A673 (cell line): ENCODE measurements around the gene MST1. TPM values are rescaled to one million over a fixed set of nuclear protein-coding genes. Genes with fewer than 3 reads are reported as not detected.
A peak's percentile ranks its signal among the peaks of the same experiment; 100 is the strongest.

ENCODE experiments used
- Bru-seq: library from RNA; stranded (reverse); fragments of 400-500 nt; gene quantifications from one replicate; lab custom pipeline; 2021; lab: Mats Ljungman, UMichigan
- BruChase-seq, 2 experiments: library from RNA; stranded (reverse); fragments of 400-500 nt; gene quantifications; one replicate each; lab custom pipeline; 2021; lab: Mats Ljungman, UMichigan
- BruUV-seq: library from RNA; stranded (reverse); fragments of 400-500 nt; replicated peaks from 2 replicates; lab custom pipeline; 2021; lab: Mats Ljungman, UMichigan
- CTCF ChIA-PET: fragments of 300-600 bp; sonication (Branson Sonifier 250); formaldehyde crosslinking; loops from one replicate; lab custom pipeline; 2022; ENCODE audit warnings: antibody characterized with exemption; lab: Charles Lee
- POLR2A ChIA-PET: fragments of 300-600 bp; sonication (Branson Sonifier 250); formaldehyde crosslinking; loops from one replicate; lab custom pipeline; 2022; ENCODE audit warnings: antibody characterized with exemption; ENCODE audit not compliant: low non-redundant PET; lab: Charles Lee
- DNase-seq: peaks from one replicate; pipeline ENCODE4 v3.0.0-alpha.2; 2015; ENCODE audit warnings: low spot score
- H3K27ac ChIP-seq: fragments of 200-600 bp; sonication (generic); 2 replicates; pipeline ENCODE4 v1.5.1; 2016; ENCODE audit warnings: mixed run types, low read depth, mild to moderate bottlenecking, mixed read lengths, antibody characterized with exemption, low read length; ENCODE audit not compliant: poor library complexity, severe bottlenecking
- H3K27me3 ChIP-seq: fragments of 200-600 bp; sonication (generic); replicated peaks from 2 replicates; pipeline ENCODE4 v1.6.1; 2017; ENCODE audit warnings: mixed run types, low read depth, mild to moderate bottlenecking, mixed read lengths, antibody characterized with exemption, low read length; ENCODE audit not compliant: insufficient read depth, poor library complexity
- H3K36me3 ChIP-seq: fragments of 200-600 bp; sonication (generic); 2 replicates; pipeline ENCODE4 v1.6.1; 2016; ENCODE audit warnings: mixed run types, mild to moderate bottlenecking, mixed read lengths, antibody characterized with exemption, low read length; ENCODE audit not compliant: insufficient read depth, poor library complexity, severe bottlenecking
- H3K4me1 ChIP-seq: fragments of 200-600 bp; sonication (generic); 2 replicates; pipeline ENCODE4 v1.6.1; 2017; ENCODE audit warnings: mixed run types, mild to moderate bottlenecking, mixed read lengths, antibody characterized with exemption, low read length; ENCODE audit not compliant: insufficient read depth, poor library complexity, severe bottlenecking
- H3K4me3 ChIP-seq: fragments of 200-600 bp; sonication (generic); 2 replicates; pipeline ENCODE4 v1.5.1; 2016; ENCODE audit warnings: low read depth, mixed run types, mild to moderate bottlenecking, mixed read lengths, low read length; ENCODE audit not compliant: poor library complexity, severe bottlenecking
- H3K9me3 ChIP-seq: fragments of 200-600 bp; sonication (generic); 2 replicates; pipeline ENCODE4 v1.6.1; 2016; ENCODE audit warnings: mixed run types, low read depth, mild to moderate bottlenecking, mixed read lengths, antibody characterized with exemption, low read length; ENCODE audit not compliant: poor library complexity, severe bottlenecking
- EZH2 ChIP-seq: fragments of 200-600 bp; sonication (generic); IDR thresholded peaks from 2 replicates; pipeline ENCODE4 v1.6.1; 2017; ENCODE audit warnings: borderline replicate concordance, low read depth, mild to moderate bottlenecking, mixed read lengths, antibody characterized with exemption, low read length; ENCODE audit not compliant: poor library complexity, severe bottlenecking
- intact Hi-C: fragments of 100-400 bp; cut with micrococcal nuclease; formaldehyde crosslinking; loops from one replicate; pipeline ENCODE4 v1.10.0; 2022; ENCODE audit not compliant: unreplicated experiment
- long read RNA-seq: library from polyadenylated mRNA; stranded (forward); transcript quantifications from one replicate; pipeline ENCODE4 v2.0.0, GENCODE V29; 2022
- total RNA-seq: library from RNA; stranded (reverse); gene quantifications from 2 replicates; pipeline ENCODE4 v1.2.3, GENCODE V29; 2021
- TF ChIP-seq, protein P1 (sequence below): fragments of 300-800, 200-600 bp; sonication (generic); conservative IDR thresholded peaks from 2 replicates; pipeline ENCODE4 v1.5.1; 2017; ENCODE audit warnings: low read depth, mild to moderate bottlenecking, antibody characterized with exemption, low read length, moderate library complexity, mixed read lengths

MST1 gene
- 3.7 and 4.5 TPM in 2 replicates for total RNA-seq
- Bru-seq, nascent RNA: percentile 24 among the genes with signal in this experiment
- BruChase-seq, experiment 1, labeled RNA remaining after a 2-hour chase: percentile 13 among the genes with signal in this experiment
- BruChase-seq, experiment 2, labeled RNA remaining after a 6-hour chase: percentile 27 among the genes with signal in this experiment
- long read RNA-seq, partial matches to known transcripts: 0 of 1 reads
- long read RNA-seq, other reads (novel, unspliced or antisense): 1 of 1 reads

DNA sequence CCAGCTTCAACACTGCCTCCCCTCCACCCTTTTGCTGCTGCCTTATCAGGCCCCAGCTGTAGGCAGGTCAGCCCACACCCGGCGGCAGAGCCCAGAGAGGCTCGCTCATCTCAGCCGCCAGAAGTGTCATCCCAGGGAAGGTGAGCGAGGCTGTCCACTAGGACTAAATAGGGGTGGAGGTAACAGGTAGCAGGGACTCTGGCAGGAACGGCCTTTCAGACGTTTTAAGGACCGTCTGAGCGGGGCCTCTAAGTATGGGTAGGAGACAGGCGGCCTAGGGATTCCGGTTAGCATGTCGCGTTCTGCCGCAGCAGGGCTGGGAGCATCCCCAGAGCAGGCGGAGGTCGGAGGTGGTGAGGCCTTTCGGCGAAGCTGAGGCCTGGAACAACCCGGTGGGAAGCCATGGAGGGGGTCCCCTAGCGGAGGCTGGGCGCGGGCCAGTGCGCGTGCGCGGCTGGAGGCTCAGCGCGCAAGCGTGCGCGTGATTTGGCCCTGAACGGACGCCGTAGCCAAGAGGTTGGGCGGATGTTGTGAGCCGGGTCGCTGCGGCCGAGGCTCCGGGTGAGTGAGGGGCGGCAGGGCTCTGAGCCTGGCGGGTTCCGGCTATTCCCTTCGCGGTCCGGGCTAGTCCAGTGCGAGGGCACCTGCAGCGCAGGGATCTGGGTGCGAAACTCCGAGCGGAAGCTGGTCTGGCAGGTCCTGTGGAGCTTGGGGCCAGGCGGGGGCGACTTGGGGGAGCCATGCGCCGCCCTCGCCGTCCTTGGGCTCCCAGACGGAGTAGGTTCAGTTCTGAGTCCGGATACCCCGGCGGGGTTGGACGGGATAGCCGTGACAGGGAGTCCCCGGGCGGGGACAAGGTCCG, at the start of gene MST1, which contains the start of gene RNF123:
Gene MST1 (minus strand): TSS at position 429 of the 862 bp plus-strand sequence. CDS start 783 bp downstream, outside the sequence.
Gene RNF123 (plus strand): TSS at position 512 of the 862 bp plus-strand sequence. CDS start 1,609 bp downstream, outside the sequence.
- no peaks in the 10 kb centered on the region for H3K9me3 ChIP-seq
- TF ChIP-seq, protein P1, sequence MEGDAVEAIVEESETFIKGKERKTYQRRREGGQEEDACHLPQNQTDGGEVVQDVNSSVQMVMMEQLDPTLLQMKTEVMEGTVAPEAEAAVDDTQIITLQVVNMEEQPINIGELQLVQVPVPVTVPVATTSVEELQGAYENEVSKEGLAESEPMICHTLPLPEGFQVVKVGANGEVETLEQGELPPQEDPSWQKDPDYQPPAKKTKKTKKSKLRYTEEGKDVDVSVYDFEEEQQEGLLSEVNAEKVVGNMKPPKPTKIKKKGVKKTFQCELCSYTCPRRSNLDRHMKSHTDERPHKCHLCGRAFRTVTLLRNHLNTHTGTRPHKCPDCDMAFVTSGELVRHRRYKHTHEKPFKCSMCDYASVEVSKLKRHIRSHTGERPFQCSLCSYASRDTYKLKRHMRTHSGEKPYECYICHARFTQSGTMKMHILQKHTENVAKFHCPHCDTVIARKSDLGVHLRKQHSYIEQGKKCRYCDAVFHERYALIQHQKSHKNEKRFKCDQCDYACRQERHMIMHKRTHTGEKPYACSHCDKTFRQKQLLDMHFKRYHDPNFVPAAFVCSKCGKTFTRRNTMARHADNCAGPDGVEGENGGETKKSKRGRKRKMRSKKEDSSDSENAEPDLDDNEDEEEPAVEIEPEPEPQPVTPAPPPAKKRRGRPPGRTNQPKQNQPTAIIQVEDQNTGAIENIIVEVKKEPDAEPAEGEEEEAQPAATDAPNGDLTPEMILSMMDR: no peak
- no peak for TF ChIP-seq EZH2
- H3K27me3 ChIP-seq: no peaks in the 10 kb centered on the region
- ChIA-PET POLR2A (no interaction called here), CTCF (no interaction called here)
- H3K4me3 ChIP-seq: peak within 1 kb of the TSS; percentile 82
- peak within 1 kb of the TSS; percentile 82 for H3K27ac ChIP-seq
- intact Hi-C loops: no loop called here
- TSS peak; percentile 69 for BruUV-seq
- H3K4me1 ChIP-seq: no peaks in the 10 kb centered on the region
- peak; percentile 84 for DNase-seq
- H3K36me3 ChIP-seq: no peaks in the 10 kb centered on the region

DNA sequence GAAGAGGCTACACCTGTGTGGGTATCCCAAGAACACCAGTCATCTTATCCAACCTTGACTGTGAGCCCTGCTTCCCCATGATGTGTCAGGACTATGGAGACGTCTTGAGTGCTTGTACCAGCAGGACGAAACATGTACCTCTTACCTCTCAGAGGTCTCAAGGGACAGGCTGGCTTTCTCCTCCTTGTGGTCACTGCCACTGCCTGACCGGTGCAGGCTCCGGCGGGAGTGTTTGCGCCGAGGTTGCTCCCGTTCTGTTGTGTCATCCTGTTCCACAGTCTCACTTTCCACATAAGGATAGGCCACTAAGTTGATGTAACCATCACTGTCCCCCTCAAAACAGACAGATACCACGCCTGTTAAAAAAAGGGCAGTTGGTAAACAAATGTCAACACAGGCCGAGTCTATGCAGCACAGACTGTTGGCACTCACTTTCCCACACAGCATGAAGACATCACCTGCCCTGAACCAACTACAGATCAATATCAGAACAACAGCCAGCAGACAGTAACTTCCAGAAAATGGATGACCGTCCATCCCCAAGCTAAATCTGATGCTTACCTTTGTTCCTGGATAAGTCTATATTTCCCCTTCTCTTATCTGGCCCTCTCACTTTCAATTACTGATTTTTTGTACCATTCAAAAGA, 48.9 kb upstream of the MST1 start:
- H3K4me1 ChIP-seq: no peaks in the 10 kb centered on the region
- H3K4me3 ChIP-seq: no peak overlapping the region
- CTCF ChIA-PET: no interaction called here
- POLR2A ChIA-PET: no interaction called here
- intact Hi-C loops: no loop called here
- H3K9me3 ChIP-seq: no peaks in the 10 kb centered on the region
- no TSS peak for BruUV-seq
- no peak for DNase-seq
- no peaks in the 10 kb centered on the region for H3K36me3 ChIP-seq
- no peak overlapping the region for H3K27ac ChIP-seq
- TF ChIP-seq, protein P1: no peak
- no peak for TF ChIP-seq EZH2
- H3K27me3 ChIP-seq: no peaks in the 10 kb centered on the region

DNA sequence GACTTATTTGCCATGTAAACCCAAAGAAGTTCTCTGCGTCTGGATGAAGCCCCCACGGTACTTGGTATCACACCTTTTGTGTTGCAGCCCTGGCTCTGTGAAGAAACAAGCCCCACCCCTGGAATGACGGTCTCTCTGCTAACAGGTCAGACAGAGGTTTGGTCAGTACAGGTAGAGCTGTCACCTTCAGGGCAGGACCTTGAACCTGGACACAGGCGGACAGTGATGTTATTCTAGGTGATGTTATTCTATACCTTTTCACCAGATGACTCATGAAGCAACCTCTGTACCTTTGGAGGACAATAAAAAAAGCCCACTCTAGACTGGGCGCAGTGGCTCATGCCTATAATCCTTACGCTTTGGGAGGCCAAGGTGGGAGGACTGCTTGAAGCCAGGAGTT, 45.5 kb upstream of the MST1 start:
- Histone ChIP-seq H3K36me3 (no peaks in the 10 kb centered on the region), H3K27me3 (no peaks in the 10 kb centered on the region), H3K9me3 (no peaks in the 10 kb centered on the region), H3K4me3 (no peak overlapping the region), H3K4me1 (no peaks in the 10 kb centered on the region), H3K27ac (no peak overlapping the region)
- TF ChIP-seq, protein P1: no peak
- TF ChIP-seq EZH2: no peak
- DNase-seq: no peak
- CTCF ChIA-PET: interaction anchor here (0.6 kb wide), 1 partner anchor 101 kb away, joined by 5 read pairs; no protein-coding TSS in a partner anchor
- POLR2A ChIA-PET: no interaction called here
- BruUV-seq: no TSS peak
- intact Hi-C loops: no loop called here
